ENCODE results near the gene ABCC3.
"Not testable (repeated sequence)": the region's sequence is repeated elsewhere in the genome, so short reads cannot be mapped to it uniquely, and the experiment has no call there.

ABCC3 gene

GRCh38 chr17:50675627-50676026 is 40.9 kb downstream of the ABCC3 start:
- no peak for DNase-seq (ENCODE audit: low read depth)
- no peak for TF ChIP-seq CTCF (IDR thresholded peaks at IDR 0.05; ENCODE audit: control insufficient read depth, extremely low read depth, insufficient read depth)
- no peak overlapping the region for H3K4me3 ChIP-seq (ENCODE audit: low read depth, low read length)

GRCh38 chr17:50676065-50676975 is 41.6 kb downstream of the ABCC3 start:
- no peak for DNase-seq (ENCODE audit: low read depth)
- no peak overlapping the region for H3K4me3 ChIP-seq (ENCODE audit: low read depth, low read length)
- TF ChIP-seq CTCF (IDR thresholded peaks at IDR 0.05; ENCODE audit: control insufficient read depth, extremely low read depth, insufficient read depth) = no peak

GRCh38 chr17:50677851-50678375 is 43.2 kb downstream of the ABCC3 start:
- TF ChIP-seq CTCF (IDR thresholded peaks at IDR 0.05; ENCODE audit: control insufficient read depth, extremely low read depth, insufficient read depth) = no peak
- no peak overlapping the region for H3K4me3 ChIP-seq (ENCODE audit: low read depth, low read length)
- DNase-seq (ENCODE audit: low read depth) = no peak

- H3K4me3 ChIP-seq (ENCODE audit: low read depth, low read length) = no peak overlapping the region
- no peak for TF ChIP-seq CTCF (IDR thresholded peaks at IDR 0.05; ENCODE audit: control insufficient read depth, extremely low read depth, insufficient read depth)
- no peak for DNase-seq (ENCODE audit: low read depth)
Measured at GRCh38 chr17:50679008-50679544, 44.4 kb downstream of the ABCC3 start.

GRCh38 chr17:50680126-50680525 is 45.4 kb downstream of the ABCC3 start:
- TF ChIP-seq CTCF (IDR thresholded peaks at IDR 0.05; ENCODE audit: control insufficient read depth, extremely low read depth, insufficient read depth) = no peak
- no peak for DNase-seq (ENCODE audit: low read depth)
- H3K4me3 ChIP-seq (ENCODE audit: low read depth, low read length) = no peak overlapping the region

- not testable (repeated sequence) for H3K4me3 ChIP-seq (ENCODE audit: low read depth, low read length); DNase-seq (ENCODE audit: low read depth)
Measured at GRCh38 chr17:50680543-50681262, 46.0 kb downstream of the ABCC3 start.

Data from LNCaP clone FGC (cell line).